Fibroblast of skin of right biceps (primary cell): ENCODE measurements around the gene DCAF8.

Source experiments
- DNase-seq: peaks from one replicate; pipeline ENCODE4 v3.0.0-alpha.2; 2013

Gene DCAF8

GRCh38 chr1:160222546-160222945 lies 39.8 kb downstream of the DCAF8 start:
- DNase-seq = peak; percentile 79

GRCh38 chr1:160221089-160221488 lies 41.3 kb downstream of the DCAF8 start:
- no peak for DNase-seq

GRCh38 chr1:160220301-160220700 lies 42.0 kb downstream of the DCAF8 start:
- DNase-seq = no peak

- DNase-seq = peak; percentile 63
Observed at GRCh38 chr1:160219062-160219929, 43.1 kb downstream of the DCAF8 start.

- DNase-seq = no peak
Observed at GRCh38 chr1:160217481-160218051, 44.8 kb downstream of the DCAF8 start.

- DNase-seq = no peak
Observed at GRCh38 chr1:160216301-160216700, 46.0 kb downstream of the DCAF8 start.

GRCh38 chr1:160214481-160215140 lies 47.7 kb downstream of the DCAF8 start:
- no peak for DNase-seq

- DNase-seq = peak; percentile 26
Observed at GRCh38 chr1:160211046-160211790, 51.1 kb downstream of the DCAF8 start.

- DNase-seq = no peak
Observed at GRCh38 chr1:160210561-160210960, 51.8 kb downstream of the DCAF8 start.

GRCh38 chr1:160209321-160210046 lies 52.9 kb downstream of the DCAF8 start:
- no peak for DNase-seq

GRCh38 chr1:160208557-160209320 lies 53.6 kb downstream of the DCAF8 start:
- DNase-seq = peak; percentile 53

GRCh38 chr1:160207771-160208556 lies 54.4 kb downstream of the DCAF8 start:
- no peak for DNase-seq

- no peak for DNase-seq
Observed at GRCh38 chr1:160207118-160207650, 55.2 kb downstream of the DCAF8 start.

GRCh38 chr1:160206421-160207117 lies 55.8 kb downstream of the DCAF8 start:
- DNase-seq = peak; percentile 93

- peak; percentile 80 for DNase-seq
Observed at GRCh38 chr1:160206036-160206389, 56.3 kb downstream of the DCAF8 start.

GRCh38 chr1:160205242-160206035 lies 56.9 kb downstream of the DCAF8 start, which contains the start of gene PEA15:
Gene PEA15, plus strand, starts transcription at chr1:160205384. Its CDS starts 6,161 bp downstream, at chr1:160211545.
- DNase-seq = peak; percentile 82

- peak; percentile 34 for DNase-seq
Observed at GRCh38 chr1:160204526-160205241, 57.7 kb downstream of the DCAF8 start.

GRCh38 chr1:160200786-160201185 lies 61.6 kb downstream of the DCAF8 start:
- no peak for DNase-seq
